ENCODE results near the gene MRTO4. TPM values are rescaled to one million over a fixed set of nuclear protein-coding genes. Genes with fewer than 3 reads are reported as not detected.

The MRTO4 gene
- total RNA-seq, 1 donor from 2014 or later: 41.0 TPM

DNA sequence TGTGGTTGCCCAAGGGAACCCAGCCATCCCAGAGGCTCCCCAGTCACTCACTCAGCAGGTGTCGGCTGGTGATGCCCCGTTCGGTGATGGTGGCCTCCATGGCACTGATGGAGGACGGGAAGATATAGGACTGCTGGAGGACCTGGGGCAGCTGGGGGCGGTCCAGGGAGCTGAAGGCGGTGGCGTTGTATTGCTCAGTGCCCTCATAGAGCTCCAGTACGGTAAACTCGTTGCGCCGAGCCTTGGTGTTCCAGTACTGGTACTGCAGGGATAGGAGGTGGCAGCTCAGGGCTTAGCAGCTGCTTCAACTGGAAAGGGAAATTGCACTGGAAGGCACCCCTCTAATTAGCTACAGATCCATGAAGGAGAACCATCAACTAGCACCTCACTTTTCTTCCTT lies 29.0 kb upstream of the MRTO4 start:
- peaks cover 39% of the 10 kb centered on the region for H3K36me3 Mint-ChIP-seq (ENCODE audit: low read depth, unreplicated experiment)
- H3K36me3 ChIP-seq (ENCODE audit: insufficient read depth, low read length): peaks cover 50% of the 10 kb centered on the region
- H2AFZ ChIP-seq (ENCODE audit: low read depth, low read length): no peak overlapping the region
- H3K4me1 Mint-ChIP-seq (ENCODE audit: low read depth, unreplicated experiment): no peaks in the 10 kb centered on the region
- no peak for DNase-seq (ENCODE audit: low read depth)
- H3K79me2 ChIP-seq (ENCODE audit: insufficient read depth, low read length): peaks cover 13% of the 10 kb centered on the region
- no peaks in the 10 kb centered on the region for H3K4me1 ChIP-seq (ENCODE audit: insufficient read depth, low read length)
- no peaks in the 10 kb centered on the region for H3K27me3 ChIP-seq (ENCODE audit: insufficient read depth, low read length)
- no peaks in the 10 kb centered on the region for H3K9me3 ChIP-seq (ENCODE audit: insufficient read depth, low read depth, low read length)
- FAIRE-seq: no peak
- no peak overlapping the region for H3K27ac ChIP-seq (ENCODE audit: low read depth, low read length)
- TF ChIP-seq EZH2 (IDR thresholded peaks at IDR 0.05; ENCODE audit: insufficient read depth, low read length): no peak
- TF ChIP-seq, protein P1, sequence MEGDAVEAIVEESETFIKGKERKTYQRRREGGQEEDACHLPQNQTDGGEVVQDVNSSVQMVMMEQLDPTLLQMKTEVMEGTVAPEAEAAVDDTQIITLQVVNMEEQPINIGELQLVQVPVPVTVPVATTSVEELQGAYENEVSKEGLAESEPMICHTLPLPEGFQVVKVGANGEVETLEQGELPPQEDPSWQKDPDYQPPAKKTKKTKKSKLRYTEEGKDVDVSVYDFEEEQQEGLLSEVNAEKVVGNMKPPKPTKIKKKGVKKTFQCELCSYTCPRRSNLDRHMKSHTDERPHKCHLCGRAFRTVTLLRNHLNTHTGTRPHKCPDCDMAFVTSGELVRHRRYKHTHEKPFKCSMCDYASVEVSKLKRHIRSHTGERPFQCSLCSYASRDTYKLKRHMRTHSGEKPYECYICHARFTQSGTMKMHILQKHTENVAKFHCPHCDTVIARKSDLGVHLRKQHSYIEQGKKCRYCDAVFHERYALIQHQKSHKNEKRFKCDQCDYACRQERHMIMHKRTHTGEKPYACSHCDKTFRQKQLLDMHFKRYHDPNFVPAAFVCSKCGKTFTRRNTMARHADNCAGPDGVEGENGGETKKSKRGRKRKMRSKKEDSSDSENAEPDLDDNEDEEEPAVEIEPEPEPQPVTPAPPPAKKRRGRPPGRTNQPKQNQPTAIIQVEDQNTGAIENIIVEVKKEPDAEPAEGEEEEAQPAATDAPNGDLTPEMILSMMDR (IDR thresholded peaks at IDR 0.05; ENCODE audit: insufficient read depth, low read depth, low read length): no peak
- no peaks in the 10 kb centered on the region for H3K27me3 Mint-ChIP-seq (ENCODE audit: low read depth, unreplicated experiment)
- H4K20me1 ChIP-seq (ENCODE audit: insufficient read depth, low read length): peaks cover 55% of the 10 kb centered on the region
- no peak overlapping the region for H3K4me2 ChIP-seq (ENCODE audit: low read length)
- H3K4me3 ChIP-seq (ENCODE audit: insufficient read depth, low read depth, low read length): no peak overlapping the region
- H3K9ac ChIP-seq (ENCODE audit: low read length): no peak overlapping the region
- no peaks in the 10 kb centered on the region for H3K9me3 Mint-ChIP-seq (ENCODE audit: unreplicated experiment)
- no peak overlapping the region for H3K27ac Mint-ChIP-seq (ENCODE audit: unreplicated experiment)
- no peak overlapping the region for H3K4me3 Mint-ChIP-seq (ENCODE audit: unreplicated experiment)

DNA sequence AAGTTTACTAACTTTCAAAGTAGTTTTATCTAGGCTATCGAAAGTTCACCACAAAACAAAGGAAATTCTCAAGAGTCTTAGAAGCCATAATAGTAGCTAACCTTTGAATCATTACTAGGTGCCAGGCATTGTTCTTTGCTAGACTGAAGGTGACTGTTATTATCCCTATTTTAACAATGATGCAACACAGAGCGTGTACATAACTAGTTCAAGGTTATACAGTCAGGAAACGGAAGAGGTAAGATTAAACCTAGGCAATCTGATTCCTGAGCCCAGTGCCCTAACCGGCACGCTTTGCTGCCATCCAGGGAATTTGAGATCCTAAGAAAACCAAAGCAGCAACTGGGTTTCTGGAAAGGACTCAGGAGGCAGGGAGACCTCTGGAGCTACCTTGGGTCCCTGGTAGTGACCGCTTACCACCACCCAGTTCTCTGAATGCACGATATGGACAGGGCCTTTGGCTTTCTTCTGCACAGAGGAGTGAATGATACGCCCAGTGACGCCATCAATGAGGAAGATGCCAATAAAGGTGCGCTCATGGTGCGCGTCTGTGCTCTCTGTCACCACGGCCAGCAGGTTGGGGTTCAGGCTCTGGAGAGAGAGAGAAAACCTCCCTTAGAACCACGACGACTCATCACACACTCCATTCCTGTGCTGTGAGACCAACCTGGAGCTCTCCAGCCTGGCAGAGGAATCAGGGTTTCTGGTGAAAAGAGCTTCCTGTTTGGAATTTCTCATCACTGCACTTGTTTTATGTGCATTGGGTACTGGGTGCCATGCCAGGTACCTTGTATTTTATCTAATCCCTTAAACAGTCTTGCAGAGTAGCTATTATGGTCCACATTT lies 28.4 kb upstream of the MRTO4 start:
- Mint-ChIP-seq H3K4me3 (ENCODE audit: unreplicated experiment) (no peak overlapping the region), H3K27ac (ENCODE audit: unreplicated experiment) (no peak overlapping the region), H3K9me3 (ENCODE audit: unreplicated experiment) (no peaks in the 10 kb centered on the region), H3K4me1 (ENCODE audit: low read depth, unreplicated experiment) (no peaks in the 10 kb centered on the region), H3K36me3 (ENCODE audit: low read depth, unreplicated experiment) (peaks cover 39% of the 10 kb centered on the region), H3K27me3 (ENCODE audit: low read depth, unreplicated experiment) (no peaks in the 10 kb centered on the region)
- H3K9me3 ChIP-seq (ENCODE audit: insufficient read depth, low read depth, low read length): no peaks in the 10 kb centered on the region
- H3K27me3 ChIP-seq (ENCODE audit: insufficient read depth, low read length): no peaks in the 10 kb centered on the region
- TF ChIP-seq, protein P1 (IDR thresholded peaks at IDR 0.05; ENCODE audit: insufficient read depth, low read depth, low read length): no peak
- no peak for TF ChIP-seq EZH2 (IDR thresholded peaks at IDR 0.05; ENCODE audit: insufficient read depth, low read length)
- no peak for DNase-seq (ENCODE audit: low read depth)
- no peak overlapping the region for H3K4me3 ChIP-seq (ENCODE audit: insufficient read depth, low read depth, low read length)
- no peak overlapping the region for H3K27ac ChIP-seq (ENCODE audit: low read depth, low read length)
- peaks cover 55% of the 10 kb centered on the region for H4K20me1 ChIP-seq (ENCODE audit: insufficient read depth, low read length)
- no peak for FAIRE-seq
- H3K79me2 ChIP-seq (ENCODE audit: insufficient read depth, low read length): peaks cover 13% of the 10 kb centered on the region
- no peak overlapping the region for H2AFZ ChIP-seq (ENCODE audit: low read depth, low read length)
- H3K4me1 ChIP-seq (ENCODE audit: insufficient read depth, low read length): no peaks in the 10 kb centered on the region
- H3K4me2 ChIP-seq (ENCODE audit: low read length): no peak overlapping the region
- H3K9ac ChIP-seq (ENCODE audit: low read length): no peak overlapping the region
- H3K36me3 ChIP-seq (ENCODE audit: insufficient read depth, low read length): peaks cover 50% of the 10 kb centered on the region

DNA sequence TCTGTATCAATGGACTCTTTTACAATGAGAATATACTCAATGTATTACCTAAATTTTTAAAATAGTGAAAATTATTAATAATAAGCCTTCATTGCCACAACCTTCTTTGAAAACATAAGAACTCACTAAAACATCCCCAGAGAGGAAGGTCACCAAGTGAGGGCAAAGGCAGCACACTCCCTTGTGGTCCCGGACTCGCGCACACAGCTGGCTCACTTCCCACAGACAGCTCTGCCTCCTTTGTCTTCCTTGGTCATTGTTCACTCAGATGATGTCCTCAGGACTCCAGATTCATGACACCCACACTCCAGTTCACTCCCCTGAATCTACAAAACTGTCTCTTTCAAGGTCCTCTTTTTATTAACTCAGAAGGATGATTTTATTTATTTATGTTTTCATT lies 22.4 kb upstream of the MRTO4 start:
- no peak overlapping the region for H3K4me2 ChIP-seq (ENCODE audit: low read length)
- peaks cover 63% of the 10 kb centered on the region for H3K36me3 ChIP-seq (ENCODE audit: insufficient read depth, low read length)
- H2AFZ ChIP-seq (ENCODE audit: low read depth, low read length): no peak overlapping the region
- H3K4me1 Mint-ChIP-seq (ENCODE audit: low read depth, unreplicated experiment): no peaks in the 10 kb centered on the region
- H3K4me3 Mint-ChIP-seq (ENCODE audit: unreplicated experiment): no peak overlapping the region
- H3K9me3 Mint-ChIP-seq (ENCODE audit: unreplicated experiment): no peaks in the 10 kb centered on the region
- no peak overlapping the region for H3K27ac ChIP-seq (ENCODE audit: low read depth, low read length)
- peaks cover 18% of the 10 kb centered on the region for H4K20me1 ChIP-seq (ENCODE audit: insufficient read depth, low read length)
- H3K9me3 ChIP-seq (ENCODE audit: insufficient read depth, low read depth, low read length): no peaks in the 10 kb centered on the region
- no peaks in the 10 kb centered on the region for H3K27me3 ChIP-seq (ENCODE audit: insufficient read depth, low read length)
- DNase-seq (ENCODE audit: low read depth) (no peak), FAIRE-seq (no peak)
- H3K36me3 Mint-ChIP-seq (ENCODE audit: low read depth, unreplicated experiment): peaks cover 34% of the 10 kb centered on the region
- no peaks in the 10 kb centered on the region for H3K79me2 ChIP-seq (ENCODE audit: insufficient read depth, low read length)
- no peaks in the 10 kb centered on the region for H3K27me3 Mint-ChIP-seq (ENCODE audit: low read depth, unreplicated experiment)
- no peak for TF ChIP-seq EZH2 (IDR thresholded peaks at IDR 0.05; ENCODE audit: insufficient read depth, low read length)
- TF ChIP-seq, protein P1 (IDR thresholded peaks at IDR 0.05; ENCODE audit: insufficient read depth, low read depth, low read length): no peak
- H3K27ac Mint-ChIP-seq (ENCODE audit: unreplicated experiment): no peak overlapping the region
- no peak overlapping the region for H3K9ac ChIP-seq (ENCODE audit: low read length)
- no peak overlapping the region for H3K4me3 ChIP-seq (ENCODE audit: insufficient read depth, low read depth, low read length)
- H3K4me1 ChIP-seq (ENCODE audit: insufficient read depth, low read length): no peaks in the 10 kb centered on the region
